ENCODE results near the gene SCMH1. TPM values are rescaled to one million over a fixed set of nuclear protein-coding genes. Genes with fewer than 3 reads are reported as not detected.

The SCMH1 gene
- total RNA-seq, 1 experiment from 2014 or later = 28.0 TPM

DNA sequence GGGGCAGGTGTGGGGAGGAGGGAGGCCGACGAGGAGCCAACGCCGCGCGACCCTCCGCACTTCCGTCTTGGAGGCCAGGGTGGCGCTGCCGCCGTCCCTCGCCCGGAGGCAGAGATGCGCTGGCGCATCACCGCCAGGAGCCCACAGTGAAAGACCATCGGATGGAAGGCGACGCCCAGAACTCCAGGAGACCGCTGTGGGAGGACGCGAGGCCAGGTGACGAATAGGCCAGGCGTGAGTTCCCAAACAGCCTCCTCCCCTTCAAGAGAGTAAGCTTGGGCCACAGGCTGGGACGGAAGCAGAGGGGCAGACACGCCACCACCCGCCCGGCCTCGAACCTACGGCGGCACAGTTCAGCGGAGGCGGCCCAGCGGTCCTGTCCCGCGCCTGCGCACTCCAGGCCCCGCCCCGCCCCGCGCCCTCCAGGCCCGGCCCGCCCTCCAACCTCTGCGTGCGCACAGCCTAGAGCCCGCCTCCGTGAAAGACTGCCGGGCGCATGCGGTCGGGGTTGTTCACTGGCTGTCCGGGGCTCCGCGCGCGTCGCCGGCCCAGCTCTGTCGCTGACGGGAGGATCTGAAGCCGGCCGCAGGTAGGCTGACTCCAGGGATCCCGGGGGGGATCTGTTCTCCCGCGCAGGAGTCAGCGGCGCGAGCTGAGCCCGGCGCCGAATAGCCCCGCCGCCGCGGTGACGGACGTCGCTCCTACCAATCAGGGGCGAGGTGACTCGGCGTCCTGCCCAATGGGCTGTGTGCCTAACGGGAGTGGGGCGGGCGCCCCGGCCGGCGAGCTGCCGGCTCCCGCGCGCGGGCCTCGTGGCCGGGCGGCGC is 262.7 kb downstream of the SCMH1 start, which contains the start of gene CTPS1:
Gene CTPS1 (plus strand): TSS at position 456 of the 827 bp plus-strand sequence. CDS start 3,595 bp downstream, outside the sequence.
- Histone ChIP-seq H3K4me1 (ENCODE audit: control insufficient read depth in 1 of 2, insufficient read depth in 2 of 2, low read length in 2 of 2) (peaks cover 7 to 45% of the 10 kb centered on the region in 2 experiments; a peak in 3 of 4 replicates), H3K4me3 (replicated peaks in 1 of 2; ENCODE audit: low read depth in 1 of 2, low read length in 2 of 2) (peak within 1 kb of the TSS; percentile 74 to 79), H3K36me3 (ENCODE audit: control insufficient read depth in 1 of 2, insufficient read depth in 2 of 2, low read length in 2 of 2) (peaks cover 9 to 17% of the 10 kb centered on the region in 2 experiments), H3K9me2 (ENCODE audit: insufficient read depth) (no peaks in the 10 kb centered on the region), H4K20me1 (ENCODE audit: insufficient read depth) (peaks cover 12% of the 10 kb centered on the region; the same call in 1 of the 2 replicates), H3K27me3 (ENCODE audit: insufficient read depth, low read length) (no peaks in the 10 kb centered on the region), H3K9ac (ENCODE audit: low read length) (peak within 1 kb of the TSS; percentile 97), H3K4me2 (ENCODE audit: low read length) (peak within 1 kb of the TSS; percentile 92), H3K27ac (ENCODE audit: low read depth, low read length) (peak within 1 kb of the TSS; percentile 84), H2AFZ (ENCODE audit: low read depth, low read length, poor library complexity, severe bottlenecking) (peak within 1 kb of the TSS; percentile 37), H3K79me2 (ENCODE audit: insufficient read depth, low read length) (peaks cover 45% of the 10 kb centered on the region), H3K9me3 (ENCODE audit: control insufficient read depth in 1 of 2, insufficient read depth in 1 of 2, low read depth in 1 of 2, low read length in 2 of 2) (no peaks in the 10 kb centered on the region)
- POLR2A ChIA-PET = interaction anchor here (1.3 to 1.5 kb wide), 3 partner anchors 13 to 34 kb away, joined by 3 to 6 read pairs (median 4); no protein-coding TSS in a partner anchor
- peak; percentile 11 for TF ChIP-seq TCF7L2 (IDR thresholded peaks at IDR 0.05; ENCODE audit: borderline replicate concordance, extremely low read depth, insufficient read depth, insufficient read length)
- TF ChIP-seq, protein P1, sequence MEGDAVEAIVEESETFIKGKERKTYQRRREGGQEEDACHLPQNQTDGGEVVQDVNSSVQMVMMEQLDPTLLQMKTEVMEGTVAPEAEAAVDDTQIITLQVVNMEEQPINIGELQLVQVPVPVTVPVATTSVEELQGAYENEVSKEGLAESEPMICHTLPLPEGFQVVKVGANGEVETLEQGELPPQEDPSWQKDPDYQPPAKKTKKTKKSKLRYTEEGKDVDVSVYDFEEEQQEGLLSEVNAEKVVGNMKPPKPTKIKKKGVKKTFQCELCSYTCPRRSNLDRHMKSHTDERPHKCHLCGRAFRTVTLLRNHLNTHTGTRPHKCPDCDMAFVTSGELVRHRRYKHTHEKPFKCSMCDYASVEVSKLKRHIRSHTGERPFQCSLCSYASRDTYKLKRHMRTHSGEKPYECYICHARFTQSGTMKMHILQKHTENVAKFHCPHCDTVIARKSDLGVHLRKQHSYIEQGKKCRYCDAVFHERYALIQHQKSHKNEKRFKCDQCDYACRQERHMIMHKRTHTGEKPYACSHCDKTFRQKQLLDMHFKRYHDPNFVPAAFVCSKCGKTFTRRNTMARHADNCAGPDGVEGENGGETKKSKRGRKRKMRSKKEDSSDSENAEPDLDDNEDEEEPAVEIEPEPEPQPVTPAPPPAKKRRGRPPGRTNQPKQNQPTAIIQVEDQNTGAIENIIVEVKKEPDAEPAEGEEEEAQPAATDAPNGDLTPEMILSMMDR (IDR thresholded peaks at IDR 0.05 in 2 of 3, conservative IDR thresholded peaks at IDR 0.05 in 1 of 3; ENCODE audit: borderline replicate concordance in 1 of 3, insufficient read depth in 1 of 3, low read depth in 2 of 3, low read length in 2 of 3) = peak in 1 of 3 experiments; percentile 25; a peak in 3 of 6 replicates
- peak; percentile 62 for TF ChIP-seq POLR2A (IDR thresholded peaks at IDR 0.05; ENCODE audit: borderline replicate concordance, extremely low read depth, insufficient read depth, insufficient read length)
- TF ChIP-seq POLR2AphosphoS5 (IDR thresholded peaks at IDR 0.05; ENCODE audit: low read depth, low read length) = peak; percentile 90
- TF ChIP-seq SIN3A (IDR thresholded peaks at IDR 0.05; ENCODE audit: low read depth) = peak; percentile 70; the same call in 1 of the 2 replicates
- TF ChIP-seq SP1 (IDR thresholded peaks at IDR 0.05; ENCODE audit: low read depth) = peak; percentile 86
- no peak for TF ChIP-seq JUND (IDR thresholded peaks at IDR 0.05)
- TF ChIP-seq YY1 (IDR thresholded peaks at IDR 0.05; ENCODE audit: extremely low read depth, insufficient replicate concordance, low read depth, low read length) = no peak
- TF ChIP-seq, protein P2, sequence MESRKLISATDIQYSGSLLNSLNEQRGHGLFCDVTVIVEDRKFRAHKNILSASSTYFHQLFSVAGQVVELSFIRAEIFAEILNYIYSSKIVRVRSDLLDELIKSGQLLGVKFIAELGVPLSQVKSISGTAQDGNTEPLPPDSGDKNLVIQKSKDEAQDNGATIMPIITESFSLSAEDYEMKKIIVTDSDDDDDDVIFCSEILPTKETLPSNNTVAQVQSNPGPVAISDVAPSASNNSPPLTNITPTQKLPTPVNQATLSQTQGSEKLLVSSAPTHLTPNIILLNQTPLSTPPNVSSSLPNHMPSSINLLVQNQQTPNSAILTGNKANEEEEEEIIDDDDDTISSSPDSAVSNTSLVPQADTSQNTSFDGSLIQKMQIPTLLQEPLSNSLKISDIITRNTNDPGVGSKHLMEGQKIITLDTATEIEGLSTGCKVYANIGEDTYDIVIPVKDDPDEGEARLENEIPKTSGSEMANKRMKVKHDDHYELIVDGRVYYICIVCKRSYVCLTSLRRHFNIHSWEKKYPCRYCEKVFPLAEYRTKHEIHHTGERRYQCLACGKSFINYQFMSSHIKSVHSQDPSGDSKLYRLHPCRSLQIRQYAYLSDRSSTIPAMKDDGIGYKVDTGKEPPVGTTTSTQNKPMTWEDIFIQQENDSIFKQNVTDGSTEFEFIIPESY (IDR thresholded peaks at IDR 0.05; ENCODE audit: extremely low read depth, insufficient replicate concordance, low read length) = no peak
- peak; percentile 67 for TF ChIP-seq EGR1 (IDR thresholded peaks at IDR 0.05; ENCODE audit: low read depth)
- TF ChIP-seq, protein P3, sequence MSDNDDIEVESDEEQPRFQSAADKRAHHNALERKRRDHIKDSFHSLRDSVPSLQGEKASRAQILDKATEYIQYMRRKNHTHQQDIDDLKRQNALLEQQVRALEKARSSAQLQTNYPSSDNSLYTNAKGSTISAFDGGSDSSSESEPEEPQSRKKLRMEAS (IDR thresholded peaks at IDR 0.05) = peak; percentile 84
- TF ChIP-seq, protein P4, sequence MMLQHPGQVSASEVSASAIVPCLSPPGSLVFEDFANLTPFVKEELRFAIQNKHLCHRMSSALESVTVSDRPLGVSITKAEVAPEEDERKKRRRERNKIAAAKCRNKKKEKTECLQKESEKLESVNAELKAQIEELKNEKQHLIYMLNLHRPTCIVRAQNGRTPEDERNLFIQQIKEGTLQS (IDR thresholded peaks at IDR 0.05) = no peak
- TF ChIP-seq EZH2phosphoT487 (IDR thresholded peaks at IDR 0.05; ENCODE audit: borderline replicate concordance) = no peak
- TF ChIP-seq CBX3 (IDR thresholded peaks at IDR 0.05; ENCODE audit: low read depth) = peak; percentile 65
- TF ChIP-seq, protein P5, sequence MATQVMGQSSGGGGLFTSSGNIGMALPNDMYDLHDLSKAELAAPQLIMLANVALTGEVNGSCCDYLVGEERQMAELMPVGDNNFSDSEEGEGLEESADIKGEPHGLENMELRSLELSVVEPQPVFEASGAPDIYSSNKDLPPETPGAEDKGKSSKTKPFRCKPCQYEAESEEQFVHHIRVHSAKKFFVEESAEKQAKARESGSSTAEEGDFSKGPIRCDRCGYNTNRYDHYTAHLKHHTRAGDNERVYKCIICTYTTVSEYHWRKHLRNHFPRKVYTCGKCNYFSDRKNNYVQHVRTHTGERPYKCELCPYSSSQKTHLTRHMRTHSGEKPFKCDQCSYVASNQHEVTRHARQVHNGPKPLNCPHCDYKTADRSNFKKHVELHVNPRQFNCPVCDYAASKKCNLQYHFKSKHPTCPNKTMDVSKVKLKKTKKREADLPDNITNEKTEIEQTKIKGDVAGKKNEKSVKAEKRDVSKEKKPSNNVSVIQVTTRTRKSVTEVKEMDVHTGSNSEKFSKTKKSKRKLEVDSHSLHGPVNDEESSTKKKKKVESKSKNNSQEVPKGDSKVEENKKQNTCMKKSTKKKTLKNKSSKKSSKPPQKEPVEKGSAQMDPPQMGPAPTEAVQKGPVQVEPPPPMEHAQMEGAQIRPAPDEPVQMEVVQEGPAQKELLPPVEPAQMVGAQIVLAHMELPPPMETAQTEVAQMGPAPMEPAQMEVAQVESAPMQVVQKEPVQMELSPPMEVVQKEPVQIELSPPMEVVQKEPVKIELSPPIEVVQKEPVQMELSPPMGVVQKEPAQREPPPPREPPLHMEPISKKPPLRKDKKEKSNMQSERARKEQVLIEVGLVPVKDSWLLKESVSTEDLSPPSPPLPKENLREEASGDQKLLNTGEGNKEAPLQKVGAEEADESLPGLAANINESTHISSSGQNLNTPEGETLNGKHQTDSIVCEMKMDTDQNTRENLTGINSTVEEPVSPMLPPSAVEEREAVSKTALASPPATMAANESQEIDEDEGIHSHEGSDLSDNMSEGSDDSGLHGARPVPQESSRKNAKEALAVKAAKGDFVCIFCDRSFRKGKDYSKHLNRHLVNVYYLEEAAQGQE (IDR thresholded peaks at IDR 0.05; ENCODE audit: low read depth) = no peak
- BruUV-seq (replicated peaks) = no TSS peak
- intact Hi-C loops (cut with micrococcal nuclease) = no loop called here
- RAD21 ChIA-PET (ENCODE audit: low non-redundant PET in 1 of 2, low total read pairs in 2 of 2, uncharacterized antibody in 2 of 2, unreplicated experiment in 2 of 2) = no interaction called here
- peak; percentile 89 for ATAC-seq
- CTCF ChIA-PET = interaction anchor here (0.9 to 2.0 kb wide), 4 partner anchors 24 to 31 kb away, joined by 3 to 7 read pairs (median 4); no protein-coding TSS in a partner anchor
- peak; percentile 82 for DNase-seq (ENCODE audit: low read depth, low spot score)
